Measurements from ENCODE around the gene ZIC1. TPM values are rescaled to one million over a fixed set of nuclear protein-coding genes. Genes with fewer than 3 reads are reported as not detected.

ZIC1 gene
- total and polyA plus RNA-seq, 2 of the 4 experiments (the other 2 are of a cell fraction): not detected

DNA sequence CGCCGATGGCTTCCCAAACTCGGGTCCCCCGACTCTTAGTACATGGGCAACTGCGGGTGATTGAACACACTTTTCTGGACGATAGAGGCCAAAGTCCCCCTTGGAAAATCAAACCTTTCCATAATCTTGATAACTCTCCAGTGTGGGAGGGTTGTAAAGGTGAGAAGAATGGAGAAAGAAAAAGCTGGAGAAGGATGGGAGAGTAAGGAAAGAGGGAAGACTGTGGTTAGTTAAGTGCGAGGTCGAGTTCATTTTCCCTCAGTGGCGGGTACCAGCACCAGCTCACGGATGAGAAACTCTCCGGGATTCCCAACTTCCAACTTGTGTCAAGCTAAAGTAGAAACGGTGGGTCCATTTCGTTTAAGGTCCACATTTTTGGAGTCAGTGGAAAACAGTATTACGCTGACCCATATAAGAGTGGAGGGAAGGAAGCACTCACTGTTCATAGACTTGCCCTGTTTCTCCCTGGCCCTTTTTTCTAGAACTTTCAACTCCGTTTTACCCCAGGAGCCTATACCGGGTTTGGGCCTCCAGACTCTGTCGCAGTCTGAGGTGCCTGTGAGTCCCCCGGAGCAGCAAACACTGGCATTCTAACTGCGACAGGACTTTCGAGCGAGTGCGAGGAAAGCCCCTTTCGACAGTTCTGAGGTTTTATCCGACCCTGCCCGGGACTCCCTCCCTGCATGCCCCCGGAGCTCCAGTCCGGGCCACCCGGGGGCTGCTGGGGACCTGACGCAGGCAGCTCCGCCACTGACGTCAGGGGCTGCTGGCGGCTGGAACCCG lies 14.8 kb downstream of the ZIC1 start:
- BruUV-seq (replicated peaks): no TSS peak

More for the DNA sequence above, 14.8 kb downstream of the ZIC1 start:
- Histone ChIP-seq H3K4me1 (ENCODE audit: control insufficient read depth, insufficient read depth, low read length) (no peaks in the 10 kb centered on the region), H3K14ac (replicated peaks; ENCODE audit: low read depth, low read length) (no peak overlapping the region), H2AK9ac (replicated peaks; ENCODE audit: low read depth, low read length, poor library complexity) (no peak overlapping the region), H3K9me1 (ENCODE audit: insufficient read depth, low read length) (no peaks in the 10 kb centered on the region), H3K79me1 (ENCODE audit: low read depth in 1 of 2, low read length in 2 of 2) (no peaks in the 10 kb centered on the region), H3K4ac (ENCODE audit: low read depth, low read length) (no peak overlapping the region), H2AK5ac (ENCODE audit: low read depth, low read length) (no peak overlapping the region), H3K4me2 (ENCODE audit: low read depth, low read length) (no peak overlapping the region), H2BK20ac (ENCODE audit: low read depth, low read length) (no peak overlapping the region), H3K9ac (ENCODE audit: low read depth, low read length) (no peak overlapping the region), H3K56ac (ENCODE audit: extremely low read depth, insufficient read depth, low read length) (no peak overlapping the region), H3K27me3 (ENCODE audit: control insufficient read depth, insufficient read depth, low read length) (peaks cover 61% of the 10 kb centered on the region), H4K5ac (ENCODE audit: low read depth, low read length) (no peak overlapping the region), H3K23ac (ENCODE audit: low read depth, low read length) (no peak overlapping the region), H2AFZ (replicated peaks; ENCODE audit: low read length, poor library complexity) (no peak overlapping the region), H2BK5ac (ENCODE audit: low read depth, low read length, poor library complexity, severe bottlenecking) (no peak overlapping the region), H3K4me3 (ENCODE audit: insufficient read depth, low read depth, low read length) (no peak overlapping the region), H4K20me1 (ENCODE audit: insufficient read depth, low read length) (no peaks in the 10 kb centered on the region), H4K8ac (ENCODE audit: low read depth in 2 of 2, low read length in 2 of 2) (no peak overlapping the region), H2BK15ac (ENCODE audit: low read depth, low read length) (no peak overlapping the region), H2BK120ac (ENCODE audit: low read depth, low read length) (no peak overlapping the region), H4K91ac (ENCODE audit: insufficient read depth, low read depth, low read length) (no peak overlapping the region), H3K18ac (ENCODE audit: low read depth, low read length) (no peak overlapping the region), H3K9me3 (ENCODE audit: control insufficient read depth, insufficient read depth, low read length) (peaks cover 18% of the 10 kb centered on the region), H3K36me3 (ENCODE audit: control insufficient read depth, insufficient read depth, low read length) (no peaks in the 10 kb centered on the region), H3K27ac (ENCODE audit: insufficient read depth, low read length) (no peak overlapping the region)
- dilution Hi-C loops (cut with HindIII; ENCODE audit: low sequenced_read_pairs, unreplicated experiment): no loop called here
- DNase-seq: no peak
- intact Hi-C loops (cut with micrococcal nuclease): no loop called here
- TF ChIP-seq RCOR1 (IDR thresholded peaks at IDR 0.05; ENCODE audit: insufficient replicate concordance, low read length): no peak
- no peak for TF ChIP-seq RAD21 (IDR thresholded peaks at IDR 0.05; ENCODE audit: low read length)
- no peak for TF ChIP-seq FOS (IDR thresholded peaks at IDR 0.05; ENCODE audit: low read depth, low read length)
- no peak for TF ChIP-seq BHLHE40 (IDR thresholded peaks at IDR 0.05; ENCODE audit: low read depth, low read length)
- no peak for TF ChIP-seq MAFK (IDR thresholded peaks at IDR 0.05; ENCODE audit: low read depth, low read length)
- TF ChIP-seq, protein P1, sequence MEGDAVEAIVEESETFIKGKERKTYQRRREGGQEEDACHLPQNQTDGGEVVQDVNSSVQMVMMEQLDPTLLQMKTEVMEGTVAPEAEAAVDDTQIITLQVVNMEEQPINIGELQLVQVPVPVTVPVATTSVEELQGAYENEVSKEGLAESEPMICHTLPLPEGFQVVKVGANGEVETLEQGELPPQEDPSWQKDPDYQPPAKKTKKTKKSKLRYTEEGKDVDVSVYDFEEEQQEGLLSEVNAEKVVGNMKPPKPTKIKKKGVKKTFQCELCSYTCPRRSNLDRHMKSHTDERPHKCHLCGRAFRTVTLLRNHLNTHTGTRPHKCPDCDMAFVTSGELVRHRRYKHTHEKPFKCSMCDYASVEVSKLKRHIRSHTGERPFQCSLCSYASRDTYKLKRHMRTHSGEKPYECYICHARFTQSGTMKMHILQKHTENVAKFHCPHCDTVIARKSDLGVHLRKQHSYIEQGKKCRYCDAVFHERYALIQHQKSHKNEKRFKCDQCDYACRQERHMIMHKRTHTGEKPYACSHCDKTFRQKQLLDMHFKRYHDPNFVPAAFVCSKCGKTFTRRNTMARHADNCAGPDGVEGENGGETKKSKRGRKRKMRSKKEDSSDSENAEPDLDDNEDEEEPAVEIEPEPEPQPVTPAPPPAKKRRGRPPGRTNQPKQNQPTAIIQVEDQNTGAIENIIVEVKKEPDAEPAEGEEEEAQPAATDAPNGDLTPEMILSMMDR (conservative IDR thresholded peaks at IDR 0.05; ENCODE audit: low read depth, low read length): no peak
- no peak for TF ChIP-seq MXI1 (IDR thresholded peaks at IDR 0.05; ENCODE audit: borderline replicate concordance, low read depth, low read length)
- no peak for TF ChIP-seq CHD1 (IDR thresholded peaks at IDR 0.05; ENCODE audit: low read depth, low read length)
- no peak for TF ChIP-seq RFX5 (IDR thresholded peaks at IDR 0.05; ENCODE audit: low read depth, low read length)
- no peak for TF ChIP-seq SMC3 (IDR thresholded peaks at IDR 0.05; ENCODE audit: low read depth, low read length)
- TF ChIP-seq, protein P2, sequence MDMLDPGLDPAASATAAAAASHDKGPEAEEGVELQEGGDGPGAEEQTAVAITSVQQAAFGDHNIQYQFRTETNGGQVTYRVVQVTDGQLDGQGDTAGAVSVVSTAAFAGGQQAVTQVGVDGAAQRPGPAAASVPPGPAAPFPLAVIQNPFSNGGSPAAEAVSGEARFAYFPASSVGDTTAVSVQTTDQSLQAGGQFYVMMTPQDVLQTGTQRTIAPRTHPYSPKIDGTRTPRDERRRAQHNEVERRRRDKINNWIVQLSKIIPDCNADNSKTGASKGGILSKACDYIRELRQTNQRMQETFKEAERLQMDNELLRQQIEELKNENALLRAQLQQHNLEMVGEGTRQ (IDR thresholded peaks at IDR 0.05; ENCODE audit: low read depth, low read length): no peak
- no peak for TF ChIP-seq NFE2L2 (IDR thresholded peaks at IDR 0.05; ENCODE audit: low read depth, low read length)
- TF ChIP-seq, protein P3, sequence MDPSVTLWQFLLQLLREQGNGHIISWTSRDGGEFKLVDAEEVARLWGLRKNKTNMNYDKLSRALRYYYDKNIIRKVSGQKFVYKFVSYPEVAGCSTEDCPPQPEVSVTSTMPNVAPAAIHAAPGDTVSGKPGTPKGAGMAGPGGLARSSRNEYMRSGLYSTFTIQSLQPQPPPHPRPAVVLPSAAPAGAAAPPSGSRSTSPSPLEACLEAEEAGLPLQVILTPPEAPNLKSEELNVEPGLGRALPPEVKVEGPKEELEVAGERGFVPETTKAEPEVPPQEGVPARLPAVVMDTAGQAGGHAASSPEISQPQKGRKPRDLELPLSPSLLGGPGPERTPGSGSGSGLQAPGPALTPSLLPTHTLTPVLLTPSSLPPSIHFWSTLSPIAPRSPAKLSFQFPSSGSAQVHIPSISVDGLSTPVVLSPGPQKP (IDR thresholded peaks at IDR 0.05; ENCODE audit: borderline replicate concordance, low read depth, low read length): no peak
- TF ChIP-seq CEBPB (IDR thresholded peaks at IDR 0.05; ENCODE audit: low read depth, low read length): no peak
- ATAC-seq (ENCODE audit: low read depth): no peak
- in situ Hi-C loops (cut with MboI; ENCODE audit: low sequenced_read_pairs): no loop called here
- POLR2A ChIA-PET (ENCODE audit: unreplicated experiment): no interaction called here
- CTCF ChIA-PET: no interaction called here
- 4% methylated on average over 19 of the region's 33 CpGs; no CpG with 5 or more reads in 1 of the 2 experiments for WGBS, 2 experiments (ENCODE audit: extremely low coverage in 2 of 2, insufficient read length in 1 of 2)

Data from IMR-90 (cell line).